GM12875 (cell line): ENCODE measurements around the gene TBC1D22B.

Source experiments
- H3K4me3 ChIP-seq: one replicate; pipeline ENCODE4 v1.5.1; 2011; ENCODE audit warnings: low read depth, low read length, control low read depth
- CTCF ChIP-seq: IDR thresholded peaks from 2 replicates; pipeline ENCODE4 v1.5.1; 2011; ENCODE audit warnings: low read depth, mild to moderate bottlenecking, control low read depth, inconsistent platforms, low read length, moderate library complexity, borderline replicate concordance; ENCODE audit not compliant: insufficient read depth

Gene TBC1D22B

GRCh38 chr6:37280162-37280887, 22.8 kb downstream of the TBC1D22B start:
- H3K4me3 ChIP-seq, result no peak overlapping the region

GRCh38 chr6:37282371-37282770, 24.8 kb downstream of the TBC1D22B start:
- no peak overlapping the region for H3K4me3 ChIP-seq
- no peak for TF ChIP-seq CTCF

More at GRCh38 chr6:37280162-37280887, 22.8 kb downstream of the TBC1D22B start:
- no peak for TF ChIP-seq CTCF

- H3K4me3 ChIP-seq, result no peak overlapping the region
- no peak for TF ChIP-seq CTCF
Observed at GRCh38 chr6:37283268-37283667, 25.7 kb downstream of the TBC1D22B start.

GRCh38 chr6:37283671-37284151, 26.1 kb downstream of the TBC1D22B start:
- no peak for TF ChIP-seq CTCF
- no peak overlapping the region for H3K4me3 ChIP-seq

GRCh38 chr6:37284781-37285180, 27.2 kb downstream of the TBC1D22B start:
- TF ChIP-seq CTCF, result no peak
- no peak overlapping the region for H3K4me3 ChIP-seq

- no peak overlapping the region for H3K4me3 ChIP-seq
- TF ChIP-seq CTCF, result no peak
Observed at GRCh38 chr6:37285861-37286311, 28.3 kb downstream of the TBC1D22B start.
